H9 (cell line): ENCODE data around the gene RNF213. TPM values are rescaled to one million over a fixed set of nuclear protein-coding genes. Genes with fewer than 3 reads are reported as not detected.

Experiments used
- DNase-seq: peaks from one replicate; pipeline ENCODE4 v3.0.0-alpha.2; 2017
- H2AFZ ChIP-seq: one replicate; pipeline ENCODE4 v1.6.1; 2013; ENCODE audit warnings: mild to moderate bottlenecking, low read length, control low read depth, moderate library complexity
- H2AK5ac ChIP-seq: 2 replicates; pipeline ENCODE4 v1.6.1; 2013; ENCODE audit warnings: low read length, control low read depth, mixed read lengths; ENCODE audit not compliant: insufficient read length
- H2BK120ac ChIP-seq: one replicate; pipeline ENCODE4 v1.6.1; 2013; ENCODE audit warnings: low read depth, mild to moderate bottlenecking, low read length, control low read depth, inconsistent platforms; ENCODE audit not compliant: poor library complexity, severe bottlenecking
- H2BK12ac ChIP-seq: 2 replicates; pipeline ENCODE4 v1.6.1; 2013; ENCODE audit warnings: low read length, control low read depth, mixed read lengths, low read depth; ENCODE audit not compliant: insufficient read length
- H2BK15ac ChIP-seq: 2 replicates; pipeline ENCODE4 v1.6.1; 2013; ENCODE audit warnings: low read depth, low read length, control low read depth
- H2BK20ac ChIP-seq: one replicate; pipeline ENCODE4 v1.6.1; 2013; ENCODE audit warnings: low read depth, mild to moderate bottlenecking, low read length, control low read depth, inconsistent platforms; ENCODE audit not compliant: poor library complexity, severe bottlenecking
- H2BK5ac ChIP-seq: 2 replicates; pipeline ENCODE4 v1.6.1; 2013; ENCODE audit warnings: low read length, control low read depth, mixed read lengths; ENCODE audit not compliant: insufficient read length
- H3K14ac ChIP-seq: 2 replicates; pipeline ENCODE4 v1.6.1; 2013; ENCODE audit warnings: low read length, control low read depth; ENCODE audit not compliant: insufficient read depth
- H3K18ac ChIP-seq: 2 replicates; pipeline ENCODE4 v1.6.1; 2013; ENCODE audit warnings: low read depth, mild to moderate bottlenecking, mixed read lengths, low read length, control low read depth; ENCODE audit not compliant: insufficient read length
- H3K23ac ChIP-seq: 2 replicates; pipeline ENCODE4 v1.6.1; 2013; ENCODE audit warnings: low read length, control low read depth, mixed read lengths, low read depth; ENCODE audit not compliant: insufficient read length
- H3K23me2 ChIP-seq: 2 replicates; pipeline ENCODE4 v1.6.1; 2013; ENCODE audit warnings: low read depth, mild to moderate bottlenecking, mixed read lengths, low read length, control low read depth; ENCODE audit not compliant: insufficient read length, poor library complexity, severe bottlenecking
- H3K27ac ChIP-seq: 2 replicates; pipeline ENCODE4 v1.5.1; 2013; ENCODE audit warnings: low read length, control low read depth, mixed read lengths, low read depth; ENCODE audit not compliant: insufficient read length
- H3K27me3 ChIP-seq: 2 replicates; pipeline ENCODE4 v1.6.1; 2013; ENCODE audit warnings: low read length, control low read depth, inconsistent platforms; ENCODE audit not compliant: insufficient read depth
- H3K4ac ChIP-seq: 2 replicates; pipeline ENCODE4 v1.6.1; 2013; ENCODE audit warnings: low read depth, mild to moderate bottlenecking, control low read depth, inconsistent platforms, low read length, moderate library complexity
- H3K4me1 ChIP-seq: 2 replicates; pipeline ENCODE4 v1.6.1; 2013; ENCODE audit warnings: low read length, control low read depth, inconsistent platforms; ENCODE audit not compliant: insufficient read depth
- H3K4me2 ChIP-seq: 2 replicates; pipeline ENCODE4 v1.6.1; 2013; ENCODE audit warnings: low read length, control low read depth, mixed read lengths; ENCODE audit not compliant: insufficient read length, insufficient read depth
- H3K56ac ChIP-seq: 2 replicates; pipeline ENCODE4 v1.6.1; 2013; ENCODE audit warnings: low read depth, mild to moderate bottlenecking, mixed read lengths, low read length, control low read depth; ENCODE audit not compliant: insufficient read length
- H3K79me1 ChIP-seq: 2 replicates; pipeline ENCODE4 v1.6.1; 2013; ENCODE audit warnings: low read depth, mild to moderate bottlenecking, moderate library complexity, low read length, control low read depth, inconsistent platforms; ENCODE audit not compliant: insufficient read depth, poor library complexity, severe bottlenecking
- H3K79me2 ChIP-seq: 2 replicates; pipeline ENCODE4 v1.6.1; 2013; ENCODE audit warnings: low read length, control low read depth, inconsistent platforms; ENCODE audit not compliant: insufficient read depth
- H3K9ac ChIP-seq: 2 replicates; pipeline ENCODE4 v1.6.1; 2013; ENCODE audit warnings: low read length, control low read depth, mixed read lengths; ENCODE audit not compliant: insufficient read length; ENCODE audit errors: extremely low read depth
- H3K9me3 ChIP-seq: one replicate; pipeline ENCODE4 v1.6.1; 2013; ENCODE audit warnings: low read depth, low read length, inconsistent platforms; ENCODE audit not compliant: control insufficient read depth
- H3T11ph ChIP-seq: one replicate; pipeline ENCODE4 v1.6.1; 2013; ENCODE audit warnings: mild to moderate bottlenecking, low read length, control low read depth, inconsistent platforms
- H4K20me1 ChIP-seq: one replicate; pipeline ENCODE4 v1.6.1; 2013; ENCODE audit not compliant: control insufficient read depth, insufficient read length, insufficient read depth
- H4K5ac ChIP-seq: 2 replicates; pipeline ENCODE4 v1.6.1; 2013; ENCODE audit warnings: low read depth, mild to moderate bottlenecking, mixed read lengths, low read length, control low read depth; ENCODE audit not compliant: insufficient read length
- H4K8ac ChIP-seq: replicated peaks from 2 replicates; pipeline ENCODE4 v1.6.1; 2013; ENCODE audit warnings: low read length, control low read depth, mixed read lengths, low read depth; ENCODE audit not compliant: insufficient read length
- H4K91ac ChIP-seq: 2 replicates; pipeline ENCODE4 v1.6.1; 2013; ENCODE audit warnings: low read depth, mild to moderate bottlenecking, moderate library complexity, mixed read lengths, low read length, control low read depth; ENCODE audit not compliant: insufficient read length
- H3K27ac Mint-ChIP-seq, 3 experiments: 2 replicates in 2 of 3; 3 replicates in 1 of 3; pipeline ENCODE4 v1.8.0; 2020 to 2021; ENCODE audit warnings: mixed read lengths in 3 of 3, mild to moderate bottlenecking in 1 of 3, moderate library complexity in 1 of 3
- H3K27me3 Mint-ChIP-seq: 2 replicates; pipeline ENCODE4 v1.8.0; 2021; ENCODE audit warnings: low read depth, mild to moderate bottlenecking, moderate library complexity, mixed read lengths
- H3K36me3 Mint-ChIP-seq, 3 experiments: 2 replicates in 2 of 3; 3 replicates in 1 of 3; pipeline ENCODE4 v1.8.0; 2020 to 2021; ENCODE audit warnings: low read depth in 3 of 3, mixed read lengths in 3 of 3; ENCODE audit not compliant: insufficient read depth in 1 of 3
- H3K4me1 Mint-ChIP-seq, 2 experiments: 2 replicates each; pipeline ENCODE4 v1.8.0; 2020; ENCODE audit warnings: mixed read lengths in 2 of 2
- H3K4me3 Mint-ChIP-seq, 2 experiments: 2 replicates in 1 of 2; 3 replicates in 1 of 2; pipeline ENCODE4 v1.8.0; 2020 to 2021; ENCODE audit warnings: mild to moderate bottlenecking in 2 of 2, mixed read lengths in 2 of 2, moderate library complexity in 1 of 2
- H3K9me3 Mint-ChIP-seq, 2 experiments: 2 replicates in 1 of 2; 3 replicates in 1 of 2; pipeline ENCODE4 v1.8.0; 2020; ENCODE audit warnings: mild to moderate bottlenecking in 2 of 2, mixed read lengths in 2 of 2, moderate library complexity in 1 of 2
- CTCF ChIP-seq: fragments of 200-600 bp; sonication (generic); conservative IDR thresholded peaks from 3 replicates; pipeline ENCODE4 v1.8.0; 2021; ENCODE audit warnings: antibody characterized with exemption, mild to moderate bottlenecking
- WGBS: extraction: QIAGEN DNeasy Blood & Tissue Kit; methylation state at CpG from one replicate; pipeline ENCODE4 v1.1.7; 2013; ENCODE audit warnings: missing lambda C conversion rate, low lambda C conversion rate, mixed read lengths; ENCODE audit not compliant: insufficient read length; ENCODE audit errors: extremely low coverage; 5-methylcytosine and 5-hydroxymethylcytosine counted together
- total RNA-seq: library from RNA; stranded (reverse); gene quantifications from 2 replicates; pipeline ENCODE4 v1.2.1, GENCODE V29; 2021

RNF213 gene
- total RNA-seq, 1 experiment from 2014 or later, result 34.3 TPM

GRCh38 chr17:80352216-80352895 is 91.7 kb downstream of the RNF213 start:
- Histone ChIP-seq H4K20me1 (no peaks in the 10 kb centered on the region), H3K27ac (no peak overlapping the region), H3K23ac (no peak overlapping the region), H2BK12ac (no peak overlapping the region), H3K4me2 (no peak overlapping the region), H3K79me1 (no peaks in the 10 kb centered on the region), H2BK120ac (no peak overlapping the region), H3K14ac (no peak overlapping the region), H2BK5ac (no peak overlapping the region), H3K18ac (no peak overlapping the region), H3K27me3 (no peaks in the 10 kb centered on the region), H3K4ac (no peak overlapping the region), H4K5ac (no peak overlapping the region), H4K91ac (no peak overlapping the region), H3K23me2 (no peaks in the 10 kb centered on the region), H3T11ph (no peak overlapping the region), H4K8ac (no peak overlapping the region), H3K9ac (no peak overlapping the region), H2AK5ac (no peak overlapping the region), H3K4me1 (no peaks in the 10 kb centered on the region), H2BK15ac (no peak overlapping the region), H2BK20ac (no peak overlapping the region), H3K79me2 (no peaks in the 10 kb centered on the region), H3K9me3 (no peaks in the 10 kb centered on the region), H3K56ac (no peak overlapping the region), H2AFZ (no peak overlapping the region)
- Mint-ChIP-seq H3K27ac (no peak overlapping the region), H3K4me3 (no peak overlapping the region), H3K9me3 (no peaks in the 10 kb centered on the region), H3K4me1 (no peaks in the 10 kb centered on the region), H3K27me3 (no peaks in the 10 kb centered on the region; the same call in 1 of the 2 replicates), H3K36me3 (peaks cover 24 to 75% (median 74%) of the 10 kb centered on the region in 3 experiments)
- WGBS, result no CpG with 5 or more reads among the region's 22 CpGs
- DNase-seq, result no peak
- TF ChIP-seq CTCF, result no peak
